Stimulated activated CD4-positive, alpha-beta T cell treated with anti-CD3 and anti-CD28 coated beads, TNF-alpha, amount 100 ng/mL, for 24 hours (primary cell): Measurements from ENCODE around the gene IL13RA1.
"Not testable (repeated sequence)": the region's sequence is repeated elsewhere in the genome, so short reads cannot be mapped to it uniquely, and the experiment has no call there.

Source experiments
- DNase-seq, 3 experiments: peaks; one replicate each; pipeline ENCODE4 v3.0.0-alpha.2; 2020; ENCODE audit warnings: low read depth in 3 of 3

Gene IL13RA1

DNA sequence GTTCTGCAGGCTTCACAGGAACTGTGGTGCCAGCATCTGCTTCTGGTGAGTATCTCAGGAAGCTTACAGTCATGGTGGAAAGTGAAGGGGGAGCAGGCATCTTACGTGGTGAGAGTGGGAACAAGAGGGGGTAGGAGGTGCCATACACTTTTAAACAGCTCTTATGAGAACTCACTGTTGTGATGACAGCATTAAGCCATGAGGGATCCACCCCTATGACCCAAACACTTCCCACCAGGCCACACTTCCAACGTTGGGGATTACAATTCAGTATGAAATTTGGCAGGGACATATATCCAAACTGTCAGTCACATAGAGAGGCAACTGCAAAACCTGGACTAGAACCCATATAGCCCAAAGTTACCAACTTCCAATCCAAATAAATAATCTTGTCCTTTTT, 53.1 kb downstream of the IL13RA1 start:
- DNase-seq, result no peak

- DNase-seq, result no peak
Observed at GRCh38 chrX:118780911-118781310, 53.5 kb downstream of the IL13RA1 start.

- no peak for DNase-seq
Observed at GRCh38 chrX:118795528-118796280, 68.3 kb downstream of the IL13RA1 start.

DNA sequence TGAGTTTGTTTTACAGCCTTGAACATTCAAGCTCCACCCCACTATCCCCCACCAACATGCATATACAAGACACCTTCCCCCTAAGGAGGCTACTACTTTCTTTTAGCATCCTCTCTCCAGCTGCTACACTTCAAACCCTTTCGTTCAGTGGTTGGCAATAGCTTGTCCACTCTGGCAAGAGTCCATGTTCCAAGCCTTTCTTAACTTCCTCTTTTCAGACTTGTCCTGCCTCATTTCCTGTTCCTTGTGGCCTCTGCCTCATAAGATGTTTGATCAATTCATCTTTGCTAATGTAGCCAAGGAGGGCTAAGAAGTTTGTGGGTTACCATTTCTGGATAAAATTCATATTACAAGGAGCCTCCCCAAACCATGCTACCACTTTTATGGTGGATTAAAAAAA, 75.5 kb downstream of the IL13RA1 start:
- DNase-seq, result no peak

DNA sequence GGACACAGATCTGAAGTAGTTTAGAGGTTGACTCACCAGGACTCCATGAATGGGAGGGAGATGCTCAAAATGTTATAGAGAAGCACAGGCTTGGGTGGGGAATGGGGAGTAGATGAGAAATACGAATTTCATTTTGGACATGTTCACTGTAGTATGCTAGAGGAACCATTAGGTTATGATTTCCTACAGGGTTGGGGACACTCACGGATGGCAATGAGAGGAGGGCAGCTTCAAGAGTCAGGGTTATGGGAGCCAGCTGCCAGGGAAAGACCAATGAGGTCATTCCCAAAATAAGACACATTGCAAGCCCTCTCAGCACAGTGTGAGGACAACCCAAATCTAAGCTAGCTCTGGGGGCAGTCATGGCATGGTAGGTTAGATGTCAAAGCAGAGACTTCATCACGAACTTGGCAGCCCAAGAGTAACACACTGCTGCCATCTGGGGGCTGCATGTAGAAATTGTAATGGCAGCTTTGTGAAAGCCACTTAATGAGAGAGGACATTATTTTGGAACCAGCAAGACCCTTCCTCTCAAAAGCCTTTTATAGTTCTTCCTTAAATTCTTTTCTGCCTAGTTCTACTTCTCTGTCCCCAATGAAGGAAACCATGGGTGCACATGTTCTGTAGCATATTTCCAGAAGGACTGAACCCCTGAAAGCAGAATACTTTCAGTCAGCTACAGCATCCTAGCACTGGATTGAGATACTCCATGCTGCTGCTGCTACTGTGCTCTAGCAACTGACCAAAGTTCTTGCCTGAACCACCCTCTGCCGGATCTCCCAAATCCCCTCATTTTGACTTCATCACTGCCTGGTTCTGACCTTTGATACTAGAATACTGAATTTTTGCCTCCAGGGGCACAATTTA, 80.0 kb downstream of the IL13RA1 start:
- DNase-seq, result peak in 2 of 3 experiments; percentile 5 to 22

DNA sequence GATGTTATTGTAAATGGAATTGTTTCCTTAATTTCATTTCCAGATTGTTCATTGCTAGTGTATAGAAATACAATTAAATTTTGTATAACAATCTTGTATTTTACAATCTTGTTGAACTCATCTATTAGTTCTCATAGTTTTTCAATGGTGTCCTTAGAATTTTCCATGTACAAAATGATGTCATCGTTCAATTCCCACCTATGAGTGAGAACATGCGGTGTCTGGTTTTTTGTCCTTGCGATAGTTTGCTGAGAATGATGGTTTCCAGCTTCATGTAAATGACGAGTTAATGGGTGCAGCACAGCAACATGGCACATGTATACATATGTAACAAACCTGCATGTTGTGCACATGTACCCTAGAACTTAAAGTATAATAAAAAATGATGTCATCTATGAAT, 89.9 kb downstream of the IL13RA1 start:
- not testable (repeated sequence) for DNase-seq

DNA sequence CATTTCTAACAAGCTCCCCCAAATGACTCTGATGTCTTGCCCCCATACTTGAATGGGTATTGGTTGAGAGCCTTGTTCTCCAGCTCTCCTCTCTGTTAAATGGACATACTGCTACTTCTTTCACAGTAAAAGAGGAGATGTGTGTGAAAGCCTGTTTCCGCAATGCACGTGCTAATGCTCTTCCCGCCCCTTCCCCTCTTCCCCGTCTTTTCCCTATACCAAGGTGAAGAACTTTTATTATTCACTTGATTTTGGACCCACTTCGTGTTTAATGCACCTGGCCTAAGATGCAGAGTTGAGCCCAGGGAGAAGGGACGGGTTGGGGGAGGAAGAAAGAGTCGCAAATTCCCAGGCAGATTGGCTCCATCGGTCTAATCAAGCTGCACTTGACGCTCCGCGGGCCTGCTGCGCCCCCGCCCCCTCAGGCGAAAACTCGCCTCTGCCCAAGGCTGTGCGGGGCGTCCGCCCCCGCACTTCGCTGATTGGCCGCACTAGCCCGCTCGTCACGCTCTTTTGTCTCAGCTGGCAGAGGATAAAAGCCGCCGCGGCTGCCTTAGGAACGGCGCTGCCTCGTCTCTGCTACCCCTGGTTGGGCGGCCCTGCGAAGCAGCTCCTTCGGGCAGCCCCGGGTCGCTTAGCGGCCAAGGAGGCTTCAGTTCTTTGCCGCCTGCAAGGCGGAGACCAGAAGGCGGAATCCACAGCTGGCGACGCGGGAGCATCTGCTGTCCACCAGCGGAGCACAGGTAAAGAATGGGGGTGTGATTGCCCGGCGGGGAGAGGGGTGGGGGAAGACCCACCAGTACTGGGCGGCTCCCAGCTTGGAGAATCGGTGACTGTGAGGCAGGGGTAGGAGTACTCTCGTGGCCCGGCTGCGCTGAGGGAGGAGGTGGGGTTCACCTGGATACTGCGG, 96.1 kb downstream of the IL13RA1 start, which contains the start of gene ZCCHC12:
ZCCHC12 (plus strand) TSS at position 562 of the 910 bp plus-strand sequence. CDS start 1,421 bp downstream, outside the sequence.
- peak in 2 of 3 experiments; percentile 1 to 41 for DNase-seq

- no peak for DNase-seq
Observed at GRCh38 chrX:118824173-118824730, 96.8 kb downstream of the IL13RA1 start.

DNA sequence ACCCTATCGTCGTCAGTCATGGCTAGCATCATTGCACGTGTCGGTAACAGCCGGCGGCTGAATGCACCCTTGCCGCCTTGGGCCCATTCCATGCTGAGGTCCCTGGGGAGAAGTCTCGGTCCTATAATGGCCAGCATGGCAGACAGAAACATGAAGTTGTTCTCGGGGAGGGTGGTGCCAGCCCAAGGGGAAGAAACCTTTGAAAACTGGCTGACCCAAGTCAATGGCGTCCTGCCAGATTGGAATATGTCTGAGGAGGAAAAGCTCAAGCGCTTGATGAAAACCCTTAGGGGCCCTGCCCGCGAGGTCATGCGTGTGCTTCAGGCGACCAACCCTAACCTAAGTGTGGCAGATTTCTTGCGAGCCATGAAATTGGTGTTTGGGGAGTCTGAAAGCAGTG, 97.8 kb downstream of the IL13RA1 start:
- no peak for DNase-seq

GRCh38 chrX:118839334-118839958, 112.0 kb downstream of the IL13RA1 start:
- peak; percentile 36 to 67 (median 40) for DNase-seq
